Lung (tissue), 12 donors: ENCODE results near the gene TDRD12. TPM values are rescaled to one million over a fixed set of nuclear protein-coding genes. Genes with fewer than 3 reads are reported as not detected.

Experiments
- ATAC-seq: fragments of 200-7000 bp; cut with Tn5 transposase; one replicate; pipeline ENCODE4 v1.9.1; 2020; ENCODE audit warnings: moderate number of reproducible peaks; ENCODE audit not compliant: insufficient read depth, low FRiP score
- DNase-seq, 3 donors: peaks; one replicate each; pipeline ENCODE4 v3.0.0-alpha.2; 2013 to 2017
- H3K27ac ChIP-seq, 2 donors: one replicate each; pipeline ENCODE4 v1.5.1; 2013; ENCODE audit warnings: mild to moderate bottlenecking in 2 of 2, moderate library complexity in 2 of 2, control low read depth in 1 of 2, inconsistent platforms in 1 of 2, low read depth in 1 of 2, low read length in 1 of 2
- H3K27me3 ChIP-seq, 3 donors: one replicate each; pipeline ENCODE4 v1.5.1; 2013; ENCODE audit warnings: low read length in 2 of 3; ENCODE audit not compliant: control insufficient read depth in 3 of 3, insufficient read depth in 3 of 3
- H3K36me3 ChIP-seq, 4 donors: one replicate each; pipeline ENCODE4 v1.5.1; 2013; ENCODE audit warnings: low read length in 4 of 4, mild to moderate bottlenecking in 1 of 4, moderate library complexity in 1 of 4; ENCODE audit not compliant: control insufficient read depth in 4 of 4, insufficient read depth in 4 of 4
- H3K4me1 ChIP-seq, 5 donors: one replicate each; pipeline ENCODE4 v1.5.1; 2013; ENCODE audit warnings: low read length in 5 of 5, mild to moderate bottlenecking in 2 of 5, moderate library complexity in 1 of 5; ENCODE audit not compliant: control insufficient read depth in 5 of 5, insufficient read depth in 5 of 5
- H3K4me3 ChIP-seq: one replicate; pipeline ENCODE4 v1.5.1; 2013; ENCODE audit warnings: mild to moderate bottlenecking, control low read depth, moderate library complexity
- H3K9ac ChIP-seq, 2 donors: one replicate each; pipeline ENCODE4 v1.5.1; 2013; ENCODE audit warnings: low read length in 2 of 2, control low read depth in 1 of 2; ENCODE audit not compliant: insufficient read depth in 1 of 2
- H3K9me3 ChIP-seq, 4 donors: one replicate each; pipeline ENCODE4 v1.5.1; 2013; ENCODE audit warnings: low read length in 3 of 4, mild to moderate bottlenecking in 1 of 4, moderate library complexity in 1 of 4; ENCODE audit not compliant: control insufficient read depth in 4 of 4, insufficient read depth in 3 of 4
- WGBS, 2 donors: extraction: QIAGEN DNeasy Blood & Tissue Kit; methylation state at CpG; one replicate each; pipeline ENCODE4 v1.1.7; 2013; 5-methylcytosine and 5-hydroxymethylcytosine counted together
- polyA plus RNA-seq, 2 donors: library from polyadenylated mRNA; stranded (reverse); fragments of 200-250 nt; gene quantifications; one replicate each; pipeline ENCODE4 v1.2.1, GENCODE V29; 2013
- total RNA-seq, 2 donors: library from RNA; depleted of rRNA in 1 of 2; stranded (reverse); fragments of >200 nt in 1 of 2; gene quantifications; one replicate each; pipeline ENCODE4 v1.2.1, GENCODE V29; 2014 to 2021
- TF ChIP-seq, protein P1 (sequence below): IDR thresholded peaks from 2 replicates; pipeline ENCODE4 v1.5.1; 2012; ENCODE audit warnings: mild to moderate bottlenecking; ENCODE audit errors: control extremely low read depth, extremely low read depth
- donor health status: control.
- donor health status: control.
- donor health status: Bipolar disorder and iron deficiency.
- donor health status: healthy.
- donor health status: DM: yes; HTN: yes; CAD: no.

TDRD12 gene
- total and polyA plus RNA-seq, 4 donors: 0.08 to 0.14 (median 0.10) TPM

DNA sequence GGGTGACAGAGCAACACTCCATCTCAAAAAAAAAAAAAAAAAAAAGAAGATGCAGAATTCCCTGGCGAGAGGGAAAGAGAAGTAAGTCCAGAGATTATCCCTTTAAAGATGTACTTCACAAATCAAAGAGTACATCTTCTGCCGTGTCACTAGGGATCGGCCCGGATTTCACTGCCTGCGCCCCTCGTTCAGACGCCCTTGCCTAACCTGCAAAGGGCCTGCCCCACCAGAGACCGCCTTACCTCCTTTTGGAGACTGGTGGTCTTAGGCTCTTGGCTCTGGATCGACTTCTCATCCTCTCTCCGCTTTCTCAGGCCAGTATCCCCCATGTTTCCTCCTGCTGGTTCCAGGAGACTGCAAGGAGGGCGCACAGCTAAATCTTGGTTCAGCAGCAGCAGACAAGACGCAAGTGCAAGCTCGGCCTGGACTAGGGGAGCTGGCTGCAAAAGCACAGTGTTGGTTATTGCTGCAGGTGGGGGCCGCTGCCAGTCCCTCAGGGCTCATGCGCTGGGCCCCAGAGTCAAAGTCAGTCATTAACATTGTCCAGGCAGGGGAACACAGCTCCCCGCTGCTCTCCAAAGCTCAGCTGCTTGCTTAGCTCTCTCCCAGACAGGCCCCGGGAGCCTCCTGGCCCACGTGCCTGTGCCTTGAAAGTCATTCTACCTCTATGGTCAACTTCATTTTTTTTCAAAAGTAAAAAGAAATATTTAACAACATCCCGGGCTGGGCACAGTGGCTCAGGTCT, 148.8 kb downstream of the TDRD12 start:
- Histone ChIP-seq H3K9me3 (no peaks in the 10 kb centered on the region), H3K9ac (no peak overlapping the region), H3K4me3 (no peak overlapping the region), H3K27me3 (no peaks in the 10 kb centered on the region), H3K4me1 (no peaks in the 10 kb centered on the region), H3K36me3 (no peaks in the 10 kb centered on the region), H3K27ac (no peak overlapping the region)
- ATAC-seq (no peak), DNase-seq (no peak)
- 89 to 93% methylated on average over 19 of the region's 19 CpGs for WGBS, 2 donors
- TF ChIP-seq, protein P1, sequence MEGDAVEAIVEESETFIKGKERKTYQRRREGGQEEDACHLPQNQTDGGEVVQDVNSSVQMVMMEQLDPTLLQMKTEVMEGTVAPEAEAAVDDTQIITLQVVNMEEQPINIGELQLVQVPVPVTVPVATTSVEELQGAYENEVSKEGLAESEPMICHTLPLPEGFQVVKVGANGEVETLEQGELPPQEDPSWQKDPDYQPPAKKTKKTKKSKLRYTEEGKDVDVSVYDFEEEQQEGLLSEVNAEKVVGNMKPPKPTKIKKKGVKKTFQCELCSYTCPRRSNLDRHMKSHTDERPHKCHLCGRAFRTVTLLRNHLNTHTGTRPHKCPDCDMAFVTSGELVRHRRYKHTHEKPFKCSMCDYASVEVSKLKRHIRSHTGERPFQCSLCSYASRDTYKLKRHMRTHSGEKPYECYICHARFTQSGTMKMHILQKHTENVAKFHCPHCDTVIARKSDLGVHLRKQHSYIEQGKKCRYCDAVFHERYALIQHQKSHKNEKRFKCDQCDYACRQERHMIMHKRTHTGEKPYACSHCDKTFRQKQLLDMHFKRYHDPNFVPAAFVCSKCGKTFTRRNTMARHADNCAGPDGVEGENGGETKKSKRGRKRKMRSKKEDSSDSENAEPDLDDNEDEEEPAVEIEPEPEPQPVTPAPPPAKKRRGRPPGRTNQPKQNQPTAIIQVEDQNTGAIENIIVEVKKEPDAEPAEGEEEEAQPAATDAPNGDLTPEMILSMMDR: no peak

DNA sequence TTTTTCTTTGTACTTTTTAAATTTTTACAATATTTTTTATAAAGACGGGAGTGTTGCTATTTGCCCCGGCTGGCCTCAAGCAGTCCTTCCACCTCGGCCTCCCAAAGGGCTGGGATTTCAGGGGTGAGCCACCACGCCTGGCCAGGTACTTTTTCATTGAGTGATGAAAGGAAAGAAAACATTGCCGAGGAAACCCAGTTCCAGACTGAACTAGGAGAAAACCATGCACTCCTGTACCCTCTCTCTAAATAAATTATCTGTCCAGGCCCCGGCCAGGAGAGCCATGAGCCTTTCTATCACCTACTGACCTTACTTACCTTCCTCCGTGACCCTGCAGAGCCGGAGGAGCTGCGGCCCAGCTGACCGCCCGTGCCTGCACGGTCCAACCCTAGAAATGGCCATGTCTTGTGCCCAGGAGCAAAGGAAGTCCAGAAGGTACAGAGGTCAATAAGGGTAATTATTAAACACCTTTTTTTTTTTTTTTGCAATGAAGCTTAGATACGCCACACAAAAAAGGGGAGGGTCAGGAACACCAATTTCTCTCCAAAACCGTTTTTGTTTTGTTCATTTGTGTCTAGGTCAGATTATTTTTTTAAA, 149.9 kb downstream of the TDRD12 start, which contains the start of gene SLC7A9:
TSS of gene SLC7A9 (minus strand) at position 399 of the 597 bp plus-strand sequence. CDS start 1,233 bp downstream, outside the sequence.
- Histone ChIP-seq H3K9me3 (no peaks in the 10 kb centered on the region), H3K27ac (no peak within 1 kb of the TSS), H3K4me1 (no peaks in the 10 kb centered on the region), H3K27me3 (no peaks in the 10 kb centered on the region), H3K36me3 (no peaks in the 10 kb centered on the region), H3K4me3 (no peak within 1 kb of the TSS), H3K9ac (no peak within 1 kb of the TSS)
- no peak for DNase-seq
- ATAC-seq: no peak
- TF ChIP-seq, protein P1: no peak
- 80 to 87% methylated on average over 14 of the region's 14 CpGs for WGBS, 2 donors

DNA sequence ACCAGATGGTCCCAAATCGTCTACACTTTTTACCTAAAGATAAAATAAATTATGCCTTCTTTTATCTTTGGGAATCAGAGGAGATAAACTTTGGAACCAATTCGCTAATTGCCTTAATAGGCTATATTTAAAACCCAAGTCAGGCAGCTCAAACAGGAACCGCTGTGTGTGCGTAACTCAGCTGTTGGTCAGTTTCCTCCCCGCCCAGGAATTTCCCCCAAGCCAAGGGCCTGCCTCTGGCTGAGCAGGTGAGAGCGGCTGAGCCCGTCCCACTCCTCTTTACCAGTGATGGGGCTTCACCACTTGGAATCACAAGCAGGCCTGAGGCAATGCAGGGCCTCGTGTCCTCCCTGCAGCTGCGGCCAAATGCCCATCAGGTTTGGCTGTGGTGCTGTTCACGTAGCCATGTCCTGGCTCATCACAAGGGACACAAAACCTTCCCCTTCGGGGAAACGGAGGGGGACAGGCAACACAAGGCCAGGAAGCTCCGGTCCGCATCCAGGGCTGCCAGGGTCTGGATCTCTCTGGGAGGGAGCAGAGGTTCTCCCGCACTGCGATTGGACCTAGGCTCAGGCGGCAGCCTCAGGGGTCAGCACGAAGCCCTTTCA, 150.5 kb downstream of the TDRD12 start:
- ATAC-seq: no peak
- TF ChIP-seq, protein P1: no peak
- no peak overlapping the region for H3K9ac ChIP-seq
- H3K36me3 ChIP-seq: no peaks in the 10 kb centered on the region
- H3K9me3 ChIP-seq: no peaks in the 10 kb centered on the region
- no peaks in the 10 kb centered on the region for H3K27me3 ChIP-seq
- H3K27ac ChIP-seq: no peak overlapping the region
- no peaks in the 10 kb centered on the region for H3K4me1 ChIP-seq
- no peak for DNase-seq
- 70 to 77% methylated on average over 18 of the region's 18 CpGs for WGBS, 2 donors
- no peak overlapping the region for H3K4me3 ChIP-seq
